Breast epithelium (tissue), 3 donors: ENCODE results near the gene AR.

Source experiments
- POLR2AphosphoS5 ChIP-seq, 3 donors: sonication (generic); formaldehyde crosslinking; IDR thresholded peaks; one replicate each; pipeline ENCODE4 v1.6.1; 2017; ENCODE audit warnings: antibody characterized with exemption in 3 of 3
- TF ChIP-seq, protein P1 (sequence below), 3 donors: fragments of 450-650 bp; IDR thresholded peaks; one replicate each; pipeline ENCODE4 v1.5.1; 2016 to 2017; ENCODE audit warnings: antibody characterized with exemption in 3 of 3, mild to moderate bottlenecking in 3 of 3, moderate library complexity in 3 of 3

DNA sequence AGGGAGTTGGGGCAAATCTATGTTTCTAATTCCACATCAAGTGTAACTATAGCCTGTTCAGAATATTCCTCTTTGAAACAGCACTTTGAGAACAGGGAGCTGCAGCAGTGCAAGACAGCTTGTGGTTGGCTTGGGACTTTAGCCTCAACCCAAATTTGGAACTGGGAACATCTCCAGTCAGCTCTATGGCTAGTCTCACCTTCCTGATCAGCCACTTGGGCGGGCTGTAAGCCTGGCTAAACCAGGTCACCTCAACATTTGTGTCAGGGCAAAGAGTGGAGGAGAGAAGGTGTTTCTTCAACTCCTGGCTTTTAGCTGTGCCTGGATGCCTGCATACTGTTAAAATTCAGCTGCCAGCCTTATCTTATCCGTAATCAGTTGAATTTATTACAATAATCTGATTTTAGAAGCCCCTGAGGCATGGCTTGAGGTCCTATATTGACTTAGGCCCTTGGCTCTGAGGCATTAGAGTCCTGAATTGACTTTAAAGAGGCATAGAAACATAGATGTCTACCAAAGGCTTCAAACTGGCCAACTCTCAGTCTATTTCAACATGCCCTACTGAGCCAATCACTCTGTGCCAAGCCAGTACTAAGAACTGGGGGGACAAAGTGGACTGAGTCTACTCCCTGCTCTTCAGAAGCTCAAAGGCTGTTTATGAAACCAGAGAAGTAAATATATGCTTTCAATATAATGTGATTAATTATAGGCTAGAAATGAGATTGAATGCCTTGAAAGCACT, 18.7 kb upstream of the AR start:
- no peak for TF ChIP-seq POLR2AphosphoS5 (IDR thresholded peaks at IDR 0.05)
- TF ChIP-seq, protein P1, sequence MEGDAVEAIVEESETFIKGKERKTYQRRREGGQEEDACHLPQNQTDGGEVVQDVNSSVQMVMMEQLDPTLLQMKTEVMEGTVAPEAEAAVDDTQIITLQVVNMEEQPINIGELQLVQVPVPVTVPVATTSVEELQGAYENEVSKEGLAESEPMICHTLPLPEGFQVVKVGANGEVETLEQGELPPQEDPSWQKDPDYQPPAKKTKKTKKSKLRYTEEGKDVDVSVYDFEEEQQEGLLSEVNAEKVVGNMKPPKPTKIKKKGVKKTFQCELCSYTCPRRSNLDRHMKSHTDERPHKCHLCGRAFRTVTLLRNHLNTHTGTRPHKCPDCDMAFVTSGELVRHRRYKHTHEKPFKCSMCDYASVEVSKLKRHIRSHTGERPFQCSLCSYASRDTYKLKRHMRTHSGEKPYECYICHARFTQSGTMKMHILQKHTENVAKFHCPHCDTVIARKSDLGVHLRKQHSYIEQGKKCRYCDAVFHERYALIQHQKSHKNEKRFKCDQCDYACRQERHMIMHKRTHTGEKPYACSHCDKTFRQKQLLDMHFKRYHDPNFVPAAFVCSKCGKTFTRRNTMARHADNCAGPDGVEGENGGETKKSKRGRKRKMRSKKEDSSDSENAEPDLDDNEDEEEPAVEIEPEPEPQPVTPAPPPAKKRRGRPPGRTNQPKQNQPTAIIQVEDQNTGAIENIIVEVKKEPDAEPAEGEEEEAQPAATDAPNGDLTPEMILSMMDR (IDR thresholded peaks at IDR 0.05) = no peak
